NCI-H2171 (cell line): ENCODE results near the gene SLC38A7.
"Not testable (repeated sequence)": the region's sequence is repeated elsewhere in the genome, so short reads cannot be mapped to it uniquely, and the experiment has no call there.

ENCODE experiments used
- DNase-seq: peaks from one replicate; lab custom pipeline; 2025; lab: John Stamatoyannopoulos, UW

SLC38A7 gene

DNA sequence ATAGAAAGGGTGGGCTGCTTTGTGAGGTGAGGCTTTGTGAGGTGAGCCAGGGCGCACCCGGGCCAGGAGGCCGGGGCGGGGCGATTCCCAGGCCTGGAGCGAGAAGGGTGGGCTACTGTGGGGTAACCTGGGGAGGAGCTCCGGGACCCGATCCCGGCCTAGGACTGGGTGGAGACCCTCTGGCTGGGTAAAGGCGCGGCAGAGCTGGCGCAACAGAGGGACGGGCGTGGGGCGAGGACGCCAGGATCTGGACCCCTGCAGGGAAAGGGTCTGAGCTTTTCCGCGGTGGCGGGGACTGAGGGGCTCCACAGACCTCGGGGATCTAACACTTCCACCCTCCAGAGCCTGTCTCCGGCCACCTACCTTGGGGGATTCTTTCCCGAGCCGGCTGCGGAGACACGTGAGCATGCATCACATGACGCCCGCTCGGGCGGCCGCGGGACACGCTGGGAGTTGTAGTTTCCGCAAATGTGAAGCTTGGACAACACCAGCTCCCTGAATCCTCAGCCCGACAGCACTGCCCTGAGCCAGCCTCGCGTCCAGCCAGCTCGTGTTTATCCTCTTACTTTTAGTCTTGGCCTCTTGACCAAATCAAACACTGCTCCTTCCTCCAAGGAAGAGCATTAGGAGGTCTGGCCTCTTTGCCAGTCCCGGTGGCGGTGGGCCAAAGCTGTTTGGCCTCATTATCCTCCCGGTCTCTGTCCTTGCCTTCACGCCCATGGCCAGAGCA is at the start of gene SLC38A7:
TSS of gene SLC38A7 (minus strand) at position 417 of the 730 bp plus-strand sequence. CDS start 4,644 bp downstream, outside the sequence.
- peak; percentile 64 for DNase-seq

DNA sequence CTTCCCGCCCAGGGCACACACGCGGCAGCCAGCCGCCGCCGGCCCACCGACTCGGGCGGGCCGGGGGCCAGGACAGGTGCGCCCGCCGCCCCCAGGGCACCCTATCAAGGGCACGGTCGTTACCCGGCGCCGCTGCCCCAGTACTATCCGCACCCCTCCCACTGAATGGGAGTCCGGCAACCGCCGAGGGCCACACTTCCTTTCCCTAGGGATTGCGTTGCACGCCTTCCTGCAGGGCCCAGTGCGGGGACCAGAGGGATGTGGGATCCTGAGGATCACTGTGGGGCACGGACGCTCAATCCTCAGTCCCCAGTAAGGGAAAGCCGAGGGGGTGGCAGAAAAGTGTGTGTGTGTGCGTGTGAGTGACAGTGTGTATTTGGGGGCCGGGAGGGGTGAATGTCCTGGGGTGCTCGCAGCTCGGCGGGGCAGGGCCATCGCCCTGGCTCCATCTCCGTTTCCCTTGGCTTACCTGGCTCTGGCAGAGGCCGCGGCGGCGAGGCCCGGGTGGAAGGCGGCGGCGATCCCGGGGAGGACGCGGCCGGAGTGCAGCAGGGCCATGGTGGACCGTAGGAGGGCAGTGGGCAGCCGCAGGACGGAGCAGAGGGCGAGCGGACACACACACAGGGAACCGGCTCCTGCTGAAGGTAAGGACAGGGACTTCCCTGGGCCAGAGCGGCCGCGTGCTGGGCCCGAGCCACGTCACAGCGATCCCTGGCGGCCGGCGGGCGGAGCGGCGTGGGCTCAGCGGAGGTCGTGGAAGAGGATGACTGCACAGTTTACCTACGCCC is 49.3 kb upstream of the SLC38A7 start, which contains the start of gene GOT2:
TSS of gene GOT2 (minus strand) at position 646 of the 788 bp plus-strand sequence. CDS start at position 558, 88 bp downstream.
- DNase-seq: peak; percentile 75

DNA sequence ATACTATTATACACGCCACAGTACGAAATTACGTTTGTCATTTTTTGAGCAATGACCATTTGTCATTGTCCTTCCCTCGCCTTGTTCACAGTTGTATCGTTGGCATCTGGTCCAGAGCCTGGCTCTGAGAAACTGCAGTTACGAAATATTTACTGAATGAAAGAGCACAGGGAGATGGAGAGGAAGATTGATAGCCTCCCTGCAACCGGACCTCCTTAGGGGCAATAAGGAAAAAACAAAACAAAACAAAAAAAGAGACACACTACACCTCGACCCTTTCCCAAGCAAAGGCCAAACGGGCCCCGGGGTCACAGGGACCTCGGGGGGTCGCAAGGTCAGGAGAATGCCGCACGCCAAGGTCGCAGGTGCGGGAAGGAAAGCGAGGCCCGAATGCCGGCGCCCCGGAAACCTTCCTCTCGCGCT is 48.7 kb upstream of the SLC38A7 start:
- DNase-seq: no peak

DNA sequence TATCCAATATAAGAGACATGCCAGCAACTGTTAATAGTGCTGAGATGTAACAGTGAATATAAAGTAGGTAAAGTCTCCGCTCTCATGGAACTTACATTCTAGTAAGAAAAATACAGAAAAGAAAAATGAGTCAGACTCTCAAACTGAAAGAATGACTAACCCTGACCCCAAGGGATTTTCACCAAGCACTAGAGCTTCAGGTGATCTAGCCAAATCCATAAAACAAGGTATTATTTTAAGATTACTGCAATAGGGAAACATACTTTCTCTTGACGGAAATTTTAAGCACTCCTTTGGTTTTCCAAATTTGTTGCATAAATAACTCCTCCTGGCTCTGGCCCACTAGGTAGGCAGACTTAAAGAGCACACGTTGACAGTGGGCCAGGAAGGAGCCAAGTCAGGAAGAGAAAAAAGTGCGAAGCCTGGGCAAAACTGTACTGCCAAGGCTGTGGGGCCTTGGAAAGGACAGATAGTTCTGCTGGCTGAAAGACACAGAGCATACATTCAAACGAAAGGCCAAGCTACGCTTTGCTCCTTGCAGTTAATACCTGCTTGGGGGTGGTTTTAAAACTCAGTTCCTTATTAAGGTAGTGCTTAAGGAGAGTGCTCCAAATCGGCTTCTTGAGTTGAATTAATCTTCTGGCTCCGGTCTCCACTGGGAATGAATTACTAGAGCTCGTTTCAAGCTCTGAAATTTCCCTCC is 48.1 kb upstream of the SLC38A7 start:
- DNase-seq: no peak

- no peak for DNase-seq
Measured at GRCh38 chr16:58730724-58731370, 46.3 kb upstream of the SLC38A7 start.

DNA sequence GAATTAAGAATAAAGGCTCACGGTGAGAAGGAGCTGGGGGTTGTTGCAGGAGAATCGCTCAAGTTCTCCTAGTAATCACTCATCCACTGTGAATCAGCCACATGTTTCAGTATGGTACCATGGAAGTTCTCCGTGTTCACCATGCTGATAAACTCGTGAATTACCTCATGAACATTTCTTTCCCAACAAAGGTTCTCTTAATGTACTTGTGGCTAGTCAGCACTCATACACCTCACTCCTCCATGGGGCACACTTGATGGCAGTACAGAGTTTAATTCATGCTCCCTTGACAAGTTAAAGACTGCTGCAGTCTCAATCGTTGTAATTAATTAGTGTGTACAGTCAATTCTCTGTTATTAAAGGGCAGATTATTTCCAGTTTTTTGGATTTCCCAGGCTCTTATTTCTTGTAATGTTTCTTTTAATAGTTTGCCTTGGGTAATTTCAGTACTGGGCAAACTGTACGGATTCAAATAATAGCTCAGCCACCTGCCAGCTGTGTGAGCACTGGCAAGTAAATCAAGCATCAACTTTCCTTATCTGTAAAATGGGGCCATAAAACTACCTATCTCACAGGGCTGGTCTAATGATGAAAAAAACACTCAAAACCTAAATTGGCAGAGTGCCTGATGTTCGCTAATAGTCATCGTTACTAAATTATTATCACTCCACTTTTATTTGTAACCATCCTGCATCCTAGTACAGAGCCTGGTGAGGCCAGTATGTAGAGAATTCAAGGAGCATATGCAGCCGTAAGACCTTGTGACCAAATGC is 43.4 kb upstream of the SLC38A7 start:
- DNase-seq: no peak

DNA sequence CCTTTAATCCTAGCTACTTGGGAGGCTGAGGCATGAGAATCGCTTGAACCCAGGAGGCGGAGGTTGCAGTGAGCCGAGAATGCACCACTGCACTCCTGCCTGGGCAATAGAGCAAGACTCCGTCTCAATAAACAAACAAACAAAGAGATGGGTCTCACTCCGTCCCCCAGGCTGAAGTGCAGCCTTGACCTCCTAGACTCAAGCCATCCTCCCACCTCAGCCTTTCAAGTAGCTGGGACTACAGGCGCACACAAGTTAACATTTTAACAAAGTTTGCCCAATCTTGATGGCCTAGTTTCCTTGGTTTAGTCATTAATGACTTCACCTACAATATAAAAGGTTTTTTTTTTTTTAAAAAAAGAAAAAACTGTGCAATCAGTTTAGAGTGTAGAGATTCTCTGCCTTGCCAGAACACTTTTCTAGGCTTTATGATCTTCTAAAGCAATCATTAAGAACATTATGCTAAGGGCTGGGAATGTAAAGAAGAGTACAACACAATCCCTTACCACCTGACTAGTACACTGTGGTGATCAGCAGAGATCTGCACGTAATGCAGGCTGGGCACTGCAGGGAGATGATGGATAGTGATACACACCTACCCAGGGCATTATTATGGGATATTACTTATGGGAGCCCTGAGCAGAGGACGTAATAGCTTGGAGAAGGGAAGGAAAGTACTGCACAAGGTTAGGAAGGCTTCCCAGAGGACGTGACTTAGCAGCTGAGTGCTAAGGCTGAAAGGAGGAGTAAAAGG is 42.6 kb upstream of the SLC38A7 start:
- DNase-seq: no peak

DNA sequence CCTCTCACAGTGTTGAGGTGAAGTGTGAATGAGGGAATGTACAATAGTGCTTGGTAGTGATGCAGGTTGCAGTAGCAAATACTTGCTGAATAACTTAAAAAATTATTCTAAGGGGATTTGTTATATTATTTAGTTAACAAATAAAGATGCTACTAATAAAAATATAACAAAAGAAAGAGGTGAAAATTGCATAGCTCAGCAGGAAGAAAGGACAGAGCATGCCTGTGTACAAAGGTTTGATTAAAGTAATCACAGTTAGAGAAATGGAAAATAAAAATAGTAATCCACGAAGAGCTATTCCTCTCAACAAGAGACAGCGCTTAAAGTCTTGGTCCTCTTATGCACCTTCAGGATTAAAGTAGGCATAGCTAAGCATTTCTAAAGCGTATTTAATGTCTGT is 38.5 kb upstream of the SLC38A7 start:
- DNase-seq: no peak

GRCh38 chr16:58717994-58718393 is 33.4 kb upstream of the SLC38A7 start:
- DNase-seq: no peak

- no peak for DNase-seq
Measured at GRCh38 chr16:58716468-58716867, 31.9 kb upstream of the SLC38A7 start.

DNA sequence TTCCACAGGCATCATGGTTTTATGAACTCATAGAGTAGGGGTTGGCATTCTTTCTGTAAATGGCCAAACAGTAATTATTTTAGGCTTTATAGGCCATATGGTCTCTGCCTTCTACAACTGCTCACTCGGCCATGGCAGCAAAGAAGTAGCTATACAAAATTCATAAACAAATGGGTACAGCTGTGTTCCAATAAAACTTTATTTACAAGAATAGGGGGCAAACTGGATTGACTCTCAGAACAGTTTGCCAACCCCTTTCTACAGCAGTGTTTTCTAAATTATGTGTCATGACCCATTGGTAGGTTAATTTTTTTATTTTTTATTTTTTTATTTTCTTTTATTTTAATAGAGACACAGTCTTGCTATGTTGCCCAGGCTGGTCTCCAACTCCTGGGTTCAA is 29.2 kb upstream of the SLC38A7 start:
- DNase-seq: no peak

DNA sequence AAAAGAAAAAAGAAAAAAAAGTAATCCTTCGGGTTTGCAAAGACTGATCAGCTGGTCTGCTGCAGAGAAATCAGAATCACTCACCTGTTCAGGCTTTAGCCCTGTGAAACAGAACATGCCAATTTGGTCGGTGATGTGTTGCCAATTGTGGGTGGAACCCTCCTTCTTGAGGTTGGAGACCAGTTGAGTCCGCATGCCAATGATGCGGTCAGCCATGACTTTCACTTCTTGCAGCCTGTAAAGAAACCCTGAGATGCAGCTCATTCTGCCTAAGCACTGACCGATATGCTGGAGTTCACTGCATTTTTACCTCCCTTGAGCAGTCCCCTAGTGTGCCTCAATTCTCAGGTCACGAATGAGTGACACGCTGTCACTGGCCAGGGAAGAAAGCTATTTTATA is 24.8 kb upstream of the SLC38A7 start:
- DNase-seq: no peak

DNA sequence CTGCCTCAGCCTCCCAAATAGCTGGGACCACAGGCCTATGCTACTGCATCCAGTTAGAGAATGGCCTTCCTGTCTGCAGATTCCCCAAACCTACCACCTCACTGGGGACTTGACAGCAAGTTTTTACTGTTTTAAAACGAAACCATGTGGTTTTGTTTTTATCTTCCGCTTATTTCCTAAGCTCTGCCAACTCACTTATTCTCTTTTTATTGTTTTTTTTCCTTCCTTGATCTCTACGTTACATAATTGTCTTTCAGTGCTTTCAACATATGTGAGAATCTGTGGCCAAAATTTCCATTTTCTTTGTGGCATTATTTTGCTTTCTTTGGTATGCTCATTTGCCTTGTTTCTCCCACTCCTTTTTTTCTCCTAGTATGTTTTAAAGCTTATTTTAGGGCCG is 14.6 kb upstream of the SLC38A7 start:
- no peak for DNase-seq

DNA sequence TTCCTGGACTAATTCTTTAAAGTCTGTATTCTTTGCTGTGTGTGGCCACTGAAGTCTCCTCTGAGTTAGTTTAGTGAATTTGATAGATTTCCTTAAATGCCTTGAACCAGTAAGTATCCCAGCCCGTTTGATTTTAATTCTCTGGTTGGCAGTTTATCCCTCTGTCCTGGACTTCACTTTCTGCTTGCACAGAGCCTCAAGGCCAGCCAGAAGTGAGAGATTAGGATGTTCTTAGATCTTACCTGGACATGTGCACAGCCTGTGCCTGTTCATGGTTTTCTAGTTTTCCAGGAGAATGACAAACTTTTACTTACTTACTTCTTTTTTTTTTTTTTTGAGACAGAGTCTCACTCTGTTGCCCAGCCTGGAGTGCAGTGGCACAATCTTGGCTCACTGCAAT is 10.8 kb upstream of the SLC38A7 start:
- DNase-seq: no peak

DNA sequence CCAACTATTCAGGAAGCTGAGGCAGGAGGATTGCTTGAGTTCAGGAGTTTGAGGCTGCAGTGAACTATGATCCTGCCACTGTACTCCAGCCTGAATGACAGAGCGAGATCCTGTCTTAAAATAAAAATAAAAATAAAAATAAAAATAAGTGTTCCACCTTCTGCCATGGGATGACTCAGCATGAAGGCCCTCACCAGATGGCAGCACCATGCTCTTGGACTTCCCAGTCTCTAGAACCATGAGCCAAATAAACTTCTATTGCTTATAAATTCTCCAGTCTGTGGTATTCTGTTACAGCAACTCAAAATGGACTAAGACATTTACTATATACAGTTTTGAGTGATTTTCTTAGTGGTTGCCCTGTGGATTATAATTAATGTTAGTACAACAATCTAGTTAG is 7.9 kb upstream of the SLC38A7 start:
- no peak for DNase-seq

DNA sequence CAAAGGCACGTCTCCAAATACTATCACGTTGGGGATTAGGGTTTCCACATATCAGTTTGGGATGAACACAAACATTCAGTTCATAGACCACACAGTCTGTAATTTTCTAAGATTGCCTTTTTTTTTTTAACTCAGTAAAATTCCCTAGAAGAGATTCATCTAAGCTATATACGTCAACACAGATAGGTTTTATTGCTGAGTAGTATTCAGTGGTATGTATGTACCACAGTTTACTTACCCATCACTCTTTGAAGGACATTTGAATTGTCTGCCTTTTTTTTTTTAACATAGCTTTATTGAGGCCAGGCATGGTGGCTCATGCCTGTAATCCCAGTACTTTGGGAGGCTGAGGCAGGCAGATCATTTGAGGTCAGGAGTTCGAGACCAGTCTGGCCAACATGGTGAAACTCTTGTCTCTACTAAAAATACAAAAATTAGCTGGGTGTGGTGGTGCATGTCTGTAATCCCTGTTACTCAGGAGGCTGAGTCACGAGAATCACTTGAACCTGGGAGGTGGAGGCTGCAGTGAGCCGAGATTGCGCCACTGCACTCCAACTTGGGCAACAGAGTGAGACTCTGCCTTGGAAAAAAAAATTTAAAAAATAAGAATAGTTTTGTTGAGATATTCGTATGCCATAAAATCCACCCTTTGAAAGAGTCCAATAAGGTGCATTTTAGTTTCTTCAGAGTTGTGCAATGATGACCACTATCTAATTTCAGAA is 2.6 kb upstream of the SLC38A7 start:
- not testable (repeated sequence) for DNase-seq

- no peak for DNase-seq
Measured at GRCh38 chr16:58685084-58685449, 497 bp upstream of the SLC38A7 start.

- DNase-seq: no peak
Measured at GRCh38 chr16:58684001-58684353, 593 bp downstream of the SLC38A7 start.

- DNase-seq: no peak
Measured at GRCh38 chr16:58679763-58680162, 4.8 kb downstream of the SLC38A7 start.

DNA sequence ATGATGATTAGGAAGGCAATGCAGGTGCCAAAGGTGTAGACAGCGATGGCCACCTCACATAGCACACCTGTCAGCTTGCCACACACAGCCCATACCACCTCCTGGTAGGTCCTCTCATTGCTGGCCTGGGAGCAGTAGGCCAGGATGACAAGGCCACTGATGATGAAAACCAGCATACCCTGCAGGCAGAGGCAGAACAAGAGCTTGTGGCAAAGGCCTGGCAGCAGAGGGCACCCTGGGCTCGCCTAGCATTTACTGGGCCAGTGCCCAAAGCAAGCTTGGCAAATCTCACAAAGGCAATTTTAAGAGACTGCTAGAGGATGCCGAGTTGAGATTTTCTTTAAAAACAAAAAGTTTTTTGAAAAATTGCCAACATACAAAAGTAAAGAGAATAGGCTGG is 5.9 kb downstream of the SLC38A7 start:
- DNase-seq: no peak
